Retinal pigment epithelial cell (primary cell): ENCODE data around the gene ACTC1.

Source experiments
- DNase-seq: peaks from one replicate; pipeline ENCODE4 v3.0.0-alpha.2; 2010; ENCODE audit warnings: low read depth
- H3K4me3 ChIP-seq: 2 replicates; pipeline ENCODE4 v1.5.1; 2011; ENCODE audit warnings: mild to moderate bottlenecking, low read length, control low read depth, moderate library complexity
- CTCF ChIP-seq: conservative IDR thresholded peaks from 2 replicates; pipeline ENCODE4 v1.5.1; 2011; ENCODE audit warnings: low read depth, low read length, control low read depth, inconsistent platforms

Gene ACTC1

GRCh38 chr15:34753236-34753894 lies 42.0 kb downstream of the ACTC1 start:
- H3K4me3 ChIP-seq, result no peak overlapping the region
- no peak for TF ChIP-seq CTCF
- peak; percentile 27 for DNase-seq

- H3K4me3 ChIP-seq, result no peak overlapping the region
- no peak for DNase-seq
- TF ChIP-seq CTCF, result no peak
These were observed 45.7 kb downstream of the ACTC1 start for GRCh38 chr15:34749691-34750090.
